NB4 (cell line): Measurements from ENCODE around the gene GALK2.

Source experiments
- POLR2A ChIP-seq: IDR thresholded peaks from 2 replicates; pipeline ENCODE4 v1.6.1; 2011; ENCODE audit warnings: mild to moderate bottlenecking; ENCODE audit not compliant: insufficient read length; ENCODE audit errors: extremely low read depth
- TF ChIP-seq, protein P1 (sequence below): IDR thresholded peaks from one replicate; pipeline ENCODE4 v1.5.1; 2012; ENCODE audit warnings: low read depth, low read length

DNA sequence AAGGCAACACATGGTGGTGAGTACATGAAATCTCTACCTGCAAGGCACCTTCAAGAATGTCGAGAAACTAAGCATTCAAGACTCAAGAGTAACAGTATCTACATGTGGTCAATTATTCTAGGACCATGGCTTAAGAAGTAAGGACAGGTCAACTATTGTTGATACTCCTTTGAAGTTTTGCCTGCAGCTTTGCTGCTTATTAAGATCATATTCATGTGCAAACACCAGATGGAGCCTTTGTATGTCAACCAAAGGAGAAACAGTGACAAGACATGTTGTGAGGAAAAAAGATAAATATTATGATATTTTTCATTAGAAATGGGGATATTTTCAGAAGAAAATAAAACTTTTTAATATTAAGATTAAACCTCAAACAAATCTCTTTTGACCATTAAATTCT, 200.7 kb downstream of the GALK2 start:
- TF ChIP-seq, protein P1, sequence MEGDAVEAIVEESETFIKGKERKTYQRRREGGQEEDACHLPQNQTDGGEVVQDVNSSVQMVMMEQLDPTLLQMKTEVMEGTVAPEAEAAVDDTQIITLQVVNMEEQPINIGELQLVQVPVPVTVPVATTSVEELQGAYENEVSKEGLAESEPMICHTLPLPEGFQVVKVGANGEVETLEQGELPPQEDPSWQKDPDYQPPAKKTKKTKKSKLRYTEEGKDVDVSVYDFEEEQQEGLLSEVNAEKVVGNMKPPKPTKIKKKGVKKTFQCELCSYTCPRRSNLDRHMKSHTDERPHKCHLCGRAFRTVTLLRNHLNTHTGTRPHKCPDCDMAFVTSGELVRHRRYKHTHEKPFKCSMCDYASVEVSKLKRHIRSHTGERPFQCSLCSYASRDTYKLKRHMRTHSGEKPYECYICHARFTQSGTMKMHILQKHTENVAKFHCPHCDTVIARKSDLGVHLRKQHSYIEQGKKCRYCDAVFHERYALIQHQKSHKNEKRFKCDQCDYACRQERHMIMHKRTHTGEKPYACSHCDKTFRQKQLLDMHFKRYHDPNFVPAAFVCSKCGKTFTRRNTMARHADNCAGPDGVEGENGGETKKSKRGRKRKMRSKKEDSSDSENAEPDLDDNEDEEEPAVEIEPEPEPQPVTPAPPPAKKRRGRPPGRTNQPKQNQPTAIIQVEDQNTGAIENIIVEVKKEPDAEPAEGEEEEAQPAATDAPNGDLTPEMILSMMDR = peak; percentile 19
- TF ChIP-seq POLR2A = no peak
